Measurements from ENCODE around the gene CHST3.
"Not testable (repeated sequence)": the region's sequence is repeated elsewhere in the genome, so short reads cannot be mapped to it uniquely, and the experiment has no call there.

CHST3 gene

DNA sequence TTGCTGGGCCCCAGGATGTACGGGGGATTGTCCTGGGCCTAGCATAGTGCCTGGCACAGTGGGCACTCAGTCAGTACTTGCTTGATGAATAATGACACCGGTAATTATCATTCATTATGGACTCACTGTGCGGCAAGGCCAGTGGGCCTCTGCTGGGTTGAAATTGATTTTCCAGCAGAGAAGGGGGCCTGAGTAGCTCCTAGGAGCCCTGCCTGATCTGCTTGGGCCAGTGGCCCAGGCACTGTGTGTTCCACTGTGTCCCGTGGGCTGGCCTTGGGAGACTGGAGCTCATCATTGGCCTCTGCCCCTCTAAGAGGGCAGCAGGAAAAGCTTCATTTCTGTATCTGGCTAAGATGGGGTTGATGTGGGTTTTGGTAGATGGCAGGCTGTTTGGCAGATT lies 1.4 kb downstream of the CHST3 start:
- TF ChIP-seq CTCF (IDR thresholded peaks at IDR 0.05; ENCODE audit: low read depth, low read length) = no peak
- TF ChIP-seq EZH2phosphoT487 (IDR thresholded peaks at IDR 0.05; ENCODE audit: low read depth) = no peak
- Histone ChIP-seq H3K79me2 (ENCODE audit: low read length) (no peaks in the 10 kb centered on the region), H3K4me2 (ENCODE audit: low read length) (no peak overlapping the region), H3K9me3 (ENCODE audit: insufficient read depth, low read length) (no peaks in the 10 kb centered on the region), H3K4me1 (ENCODE audit: low read length) (no peaks in the 10 kb centered on the region), H3K27ac (ENCODE audit: low read length) (no peak overlapping the region), H3K27me3 (ENCODE audit: low read depth, low read length) (peaks cover 7% of the 10 kb centered on the region; the same call in 1 of the 2 replicates), H3K36me3 (replicated peaks; ENCODE audit: low read depth, low read length) (no peaks in the 10 kb centered on the region), H4K20me1 (ENCODE audit: insufficient read depth, low read length) (no peaks in the 10 kb centered on the region), H3K9ac (ENCODE audit: low read length) (no peak overlapping the region), H2AFZ (ENCODE audit: low read depth, low read length) (no peak overlapping the region), H3K4me3 (ENCODE audit: low read length) (no peak overlapping the region)

GRCh38 chr10:71966046-71967004 lies 2.1 kb downstream of the CHST3 start:
- Histone ChIP-seq H3K4me3 (ENCODE audit: low read length) (no peak overlapping the region), H3K79me2 (ENCODE audit: low read length) (no peaks in the 10 kb centered on the region)

DNA sequence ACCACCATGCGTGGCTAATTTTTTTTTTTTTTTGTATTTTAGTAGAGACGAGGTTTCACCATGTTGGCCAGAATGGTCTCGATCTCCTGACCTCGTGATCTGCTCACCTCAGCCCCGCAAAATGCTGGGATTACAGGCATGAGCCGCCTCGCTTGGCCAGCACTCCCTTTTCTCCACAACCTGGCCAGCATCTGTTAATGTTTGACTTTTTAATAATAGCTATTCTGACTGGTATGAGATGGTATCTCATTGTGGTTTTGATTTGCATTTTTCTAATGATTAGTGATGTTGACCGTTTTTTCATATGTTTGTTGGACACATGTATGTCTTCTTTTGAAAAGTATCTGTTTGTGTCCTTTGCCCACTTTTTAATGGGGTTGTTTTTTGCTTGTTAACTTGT lies 3.8 kb downstream of the CHST3 start:
- H3K9ac ChIP-seq (ENCODE audit: low read length); H3K4me2 ChIP-seq (ENCODE audit: low read length); H3K36me3 ChIP-seq (replicated peaks; ENCODE audit: low read depth, low read length); H3K9me3 ChIP-seq (ENCODE audit: insufficient read depth, low read length); H3K27ac ChIP-seq (ENCODE audit: low read length); H3K4me1 ChIP-seq (ENCODE audit: low read length); H3K4me3 ChIP-seq (ENCODE audit: low read length); H2AFZ ChIP-seq (ENCODE audit: low read depth, low read length); H3K79me2 ChIP-seq (ENCODE audit: low read length); H4K20me1 ChIP-seq (ENCODE audit: insufficient read depth, low read length): not testable (repeated sequence)
- peaks cover 14% of the 10 kb centered on the region; the same call in 1 of the 2 replicates for H3K27me3 ChIP-seq (ENCODE audit: low read depth, low read length)

More at GRCh38 chr10:71966046-71967004, 2.1 kb downstream of the CHST3 start:
- peaks cover 7% of the 10 kb centered on the region; the same call in 1 of the 2 replicates for H3K27me3 ChIP-seq (ENCODE audit: low read depth, low read length)
- no peak for TF ChIP-seq EZH2phosphoT487 (IDR thresholded peaks at IDR 0.05; ENCODE audit: low read depth)
- no peak for TF ChIP-seq CTCF (IDR thresholded peaks at IDR 0.05; ENCODE audit: low read depth, low read length)
- H3K4me1 ChIP-seq (ENCODE audit: low read length) = no peaks in the 10 kb centered on the region; the same call in 1 of the 2 replicates
- H4K20me1 ChIP-seq (ENCODE audit: insufficient read depth, low read length) = no peaks in the 10 kb centered on the region
- no peak overlapping the region for H3K27ac ChIP-seq (ENCODE audit: low read length)
- no peak overlapping the region for H2AFZ ChIP-seq (ENCODE audit: low read depth, low read length)
- no peak overlapping the region for H3K9ac ChIP-seq (ENCODE audit: low read length)
- no peaks in the 10 kb centered on the region for H3K36me3 ChIP-seq (replicated peaks; ENCODE audit: low read depth, low read length)
- H3K9me3 ChIP-seq (ENCODE audit: insufficient read depth, low read length) = no peaks in the 10 kb centered on the region
- H3K4me2 ChIP-seq (ENCODE audit: low read length) = no peak overlapping the region

GRCh38 chr10:71968553-71969474 lies 4.6 kb downstream of the CHST3 start:
- no peak overlapping the region for H3K4me3 ChIP-seq (ENCODE audit: low read length)
- TF ChIP-seq EZH2phosphoT487 (IDR thresholded peaks at IDR 0.05; ENCODE audit: low read depth) = no peak
- no peak for TF ChIP-seq CTCF (IDR thresholded peaks at IDR 0.05; ENCODE audit: low read depth, low read length)
- no peaks in the 10 kb centered on the region for H4K20me1 ChIP-seq (ENCODE audit: insufficient read depth, low read length)
- no peaks in the 10 kb centered on the region for H3K36me3 ChIP-seq (replicated peaks; ENCODE audit: low read depth, low read length)
- H3K4me1 ChIP-seq (ENCODE audit: low read length) = peaks cover 8% of the 10 kb centered on the region; the same call in 1 of the 2 replicates
- no peak overlapping the region for H3K9ac ChIP-seq (ENCODE audit: low read length)
- no peak overlapping the region for H2AFZ ChIP-seq (ENCODE audit: low read depth, low read length)
- peaks cover 14% of the 10 kb centered on the region; the same call in 1 of the 2 replicates for H3K27me3 ChIP-seq (ENCODE audit: low read depth, low read length)
- no peak overlapping the region for H3K27ac ChIP-seq (ENCODE audit: low read length)
- no peak overlapping the region for H3K4me2 ChIP-seq (ENCODE audit: low read length)
- no peaks in the 10 kb centered on the region for H3K79me2 ChIP-seq (ENCODE audit: low read length)
- no peaks in the 10 kb centered on the region for H3K9me3 ChIP-seq (ENCODE audit: insufficient read depth, low read length)

Data from OCI-LY3 (cell line).